ENCODE data around the gene OTOP2.
A peak's percentile ranks its signal among the peaks of the same experiment; 100 is the strongest.
"Not testable (repeated sequence)": the region's sequence is repeated elsewhere in the genome, so short reads cannot be mapped to it uniquely, and the experiment has no call there.

OTOP2 gene

DNA sequence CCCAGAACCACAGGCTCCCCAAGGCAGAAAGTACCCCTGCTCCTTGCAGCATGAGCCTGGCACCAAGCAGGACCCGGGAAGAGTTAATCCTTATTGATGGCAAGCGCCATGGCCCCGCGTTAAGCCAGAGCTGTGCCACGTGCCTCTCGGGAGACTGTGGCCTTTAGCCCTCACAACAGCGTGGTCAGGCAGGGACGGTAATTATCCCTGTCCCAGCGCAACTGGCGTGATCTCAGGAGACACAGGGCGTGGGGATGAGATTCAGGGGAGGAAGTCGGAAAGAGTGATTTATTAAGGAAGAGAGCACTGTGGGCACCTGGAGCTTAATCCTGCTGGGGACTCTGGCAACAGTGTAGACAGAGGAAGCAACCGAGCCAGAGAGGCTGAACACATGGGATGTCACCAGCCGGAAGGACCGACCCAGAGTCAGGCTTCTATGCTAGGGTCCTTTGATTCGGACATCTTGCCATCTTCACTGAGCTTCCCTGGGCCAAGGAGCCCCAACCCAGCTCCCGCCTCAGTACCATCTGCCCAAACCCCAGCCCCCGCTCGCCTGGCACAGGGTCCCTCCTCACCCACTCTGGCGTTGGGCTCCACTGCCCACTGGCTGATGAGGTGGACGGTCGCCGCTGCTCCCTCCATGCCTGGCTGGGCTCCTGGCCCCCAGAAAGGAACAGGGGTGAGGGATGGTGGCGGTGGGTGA lies 28.5 kb downstream of the OTOP2 start:
- DNase-seq (ENCODE audit: low read depth): no peak

DNA sequence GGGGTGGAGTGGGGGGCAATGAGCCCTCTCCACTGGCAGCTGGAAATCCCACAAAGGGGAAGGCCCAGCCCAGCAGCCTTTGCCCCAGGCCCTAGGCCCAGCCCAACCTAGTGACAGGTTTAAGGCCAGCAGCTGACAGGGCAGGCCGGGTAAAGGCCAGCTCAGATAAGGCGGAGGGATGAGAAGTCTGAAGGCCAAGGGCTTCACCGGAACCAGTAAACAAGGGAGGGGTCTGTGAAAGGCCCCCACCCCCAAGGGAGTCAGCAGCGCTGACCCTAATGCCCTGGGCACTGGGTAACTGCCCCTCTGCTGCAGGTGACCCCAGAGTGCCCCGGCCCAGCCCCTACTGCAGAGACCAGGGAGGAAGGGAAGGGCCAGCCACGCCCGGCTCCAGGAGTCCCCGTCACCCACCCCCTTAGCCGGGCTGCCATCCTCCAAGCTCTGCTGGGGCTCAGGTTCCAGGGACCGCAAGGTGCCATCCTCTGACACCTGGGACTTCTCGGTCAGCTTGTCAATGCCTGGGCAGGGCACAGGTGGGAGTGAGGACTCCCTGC lies 29.1 kb downstream of the OTOP2 start:
- no peak for DNase-seq (ENCODE audit: low read depth)

DNA sequence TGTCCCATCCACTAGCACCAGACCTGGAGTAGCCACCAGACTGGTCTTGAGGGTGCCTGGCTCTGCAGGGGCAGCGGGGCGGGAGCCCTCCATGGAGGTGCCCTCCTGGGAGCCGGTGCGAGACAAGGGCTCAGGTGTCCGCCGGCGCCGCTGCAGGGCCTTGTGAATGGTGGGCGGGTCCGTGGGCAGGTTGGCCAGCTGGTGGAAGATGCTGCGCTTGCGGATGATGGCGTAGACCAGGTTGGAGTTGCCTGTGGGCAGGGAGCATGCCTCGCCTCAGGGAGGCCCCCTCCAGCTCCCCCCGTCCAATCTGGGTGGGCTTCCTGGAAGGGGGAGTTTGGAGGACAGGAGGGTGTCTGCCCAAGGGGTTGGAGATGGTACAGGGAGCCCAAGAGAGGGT lies 30.0 kb downstream of the OTOP2 start:
- no peak for DNase-seq (ENCODE audit: low read depth)

DNA sequence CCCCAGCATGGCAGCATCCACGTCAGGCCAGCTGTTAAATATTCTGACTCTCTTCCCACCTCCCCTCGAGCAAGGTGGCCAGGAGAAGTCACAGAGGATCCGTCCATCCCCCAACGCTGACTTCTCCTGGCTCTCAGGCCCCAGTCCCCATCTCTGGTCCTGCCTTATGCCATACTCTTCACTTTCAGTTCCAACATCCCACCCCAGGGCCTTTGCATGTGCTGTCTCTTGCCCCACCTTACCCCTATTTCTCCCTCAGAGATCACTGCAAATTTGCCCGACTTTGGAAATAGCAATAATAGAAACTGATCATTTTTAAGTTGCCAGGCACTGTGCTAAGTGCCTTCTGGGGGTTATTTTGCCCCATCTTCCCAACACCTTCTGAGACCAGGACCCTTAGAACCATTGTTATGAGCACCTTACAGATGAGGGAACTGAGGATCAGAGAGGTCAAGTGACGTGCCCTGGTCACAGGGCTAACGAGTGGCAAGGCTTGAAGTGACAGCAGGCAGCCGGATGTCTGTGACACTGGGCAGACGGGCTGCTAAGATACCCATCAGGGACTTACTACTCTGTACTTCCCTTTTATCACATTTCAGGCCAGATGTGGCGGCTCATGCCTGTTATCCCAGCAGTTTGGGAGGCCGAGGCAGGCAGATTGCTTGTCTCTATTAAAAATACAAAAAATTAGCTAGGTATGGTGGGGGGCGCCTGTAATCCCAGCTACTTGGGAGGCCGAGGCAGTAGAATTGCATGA lies 30.8 kb downstream of the OTOP2 start:
- DNase-seq (ENCODE audit: low read depth): no peak

DNA sequence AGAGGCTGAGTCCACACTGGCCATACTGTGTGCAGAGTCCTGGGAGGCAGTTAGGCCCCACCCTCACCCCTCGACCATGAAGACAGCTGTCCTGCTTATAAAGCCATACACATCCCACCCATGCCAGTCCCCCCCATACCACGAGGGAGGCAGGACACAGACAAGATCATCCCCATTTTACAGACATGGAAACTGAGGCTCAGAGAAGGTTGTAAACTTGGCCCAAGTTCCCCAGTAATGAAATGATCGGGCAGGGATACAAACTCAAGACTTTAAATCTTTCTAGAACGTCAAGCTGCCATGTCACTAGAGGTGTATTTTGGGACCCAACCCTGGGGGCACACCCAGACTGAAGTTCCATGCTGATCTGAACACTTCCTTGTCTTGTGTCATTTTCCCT lies 32.0 kb downstream of the OTOP2 start:
- DNase-seq (ENCODE audit: low read depth): no peak

DNA sequence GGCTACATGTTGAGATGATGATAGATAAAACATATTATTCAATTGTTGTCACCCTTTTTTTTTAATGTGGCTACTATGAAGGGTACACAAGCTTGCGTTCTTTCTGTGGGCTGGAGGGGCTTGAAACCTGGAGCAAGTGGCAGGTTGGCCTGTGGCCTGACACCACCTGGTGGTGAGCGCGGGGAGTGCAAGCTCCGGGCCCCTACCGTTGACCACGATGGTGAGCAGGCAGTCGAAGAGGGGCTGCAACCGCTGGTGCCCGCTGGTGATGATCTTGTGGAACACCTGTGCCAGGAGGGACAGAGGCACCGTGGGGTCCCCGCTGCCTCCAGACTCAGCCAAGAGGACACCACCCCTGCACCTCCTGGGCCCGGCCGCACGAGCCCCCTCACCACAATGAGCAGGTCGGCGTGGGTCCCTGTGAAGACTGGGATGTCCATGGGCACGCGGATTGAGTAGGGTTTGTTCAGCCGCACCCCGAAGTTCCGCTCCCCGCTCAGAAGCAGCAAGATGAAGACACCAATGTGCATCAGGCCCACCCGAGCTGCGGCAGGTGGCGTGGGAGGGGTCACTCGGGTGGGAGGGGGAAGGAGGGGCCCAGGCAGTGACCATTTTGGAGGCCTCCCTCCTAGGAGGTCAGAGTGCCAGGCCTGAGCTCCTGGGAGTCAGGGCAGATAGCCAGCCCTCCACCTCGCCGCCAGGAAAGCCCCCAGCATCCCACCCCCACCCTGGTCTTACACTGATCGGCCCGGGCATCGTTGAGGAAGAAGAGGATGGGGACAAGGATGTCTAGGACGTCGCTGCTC lies 34.1 kb downstream of the OTOP2 start:
- peak; percentile 69 for DNase-seq (ENCODE audit: low read depth)

DNA sequence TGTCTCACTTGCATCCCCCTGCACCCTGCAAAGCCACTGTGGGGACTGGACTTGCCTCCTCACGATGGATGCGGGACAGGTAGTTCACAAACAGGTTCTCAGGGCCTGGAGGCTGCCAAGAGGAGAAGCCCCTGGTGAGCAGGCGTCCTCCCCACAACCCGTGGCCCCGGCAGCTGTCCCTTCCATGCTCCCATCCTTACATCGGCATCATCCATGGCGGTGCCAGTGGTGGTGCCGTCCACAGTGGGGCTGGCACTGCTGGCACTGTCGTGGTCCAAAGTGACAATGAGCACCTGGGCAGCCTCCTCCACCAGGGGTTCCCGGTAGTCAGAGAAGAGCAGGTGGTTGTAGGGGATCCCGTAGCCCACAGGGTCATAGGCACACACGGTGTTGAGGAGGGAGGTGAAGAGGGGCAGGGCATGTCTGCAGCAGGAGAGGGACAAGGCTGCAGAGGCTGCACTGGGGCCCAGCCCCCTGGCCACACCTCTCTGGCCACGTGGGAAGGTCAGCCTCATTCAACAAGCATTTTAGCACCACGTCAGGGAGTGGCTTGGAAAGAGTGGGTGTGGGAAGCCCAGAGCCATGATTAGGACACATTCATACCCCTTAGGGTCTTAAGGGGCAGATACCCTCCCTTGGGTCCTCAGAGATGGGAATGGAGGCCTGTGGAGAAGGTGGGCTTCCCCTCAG lies 35.9 kb downstream of the OTOP2 start:
- peak; percentile 57 for DNase-seq (ENCODE audit: low read depth)

DNA sequence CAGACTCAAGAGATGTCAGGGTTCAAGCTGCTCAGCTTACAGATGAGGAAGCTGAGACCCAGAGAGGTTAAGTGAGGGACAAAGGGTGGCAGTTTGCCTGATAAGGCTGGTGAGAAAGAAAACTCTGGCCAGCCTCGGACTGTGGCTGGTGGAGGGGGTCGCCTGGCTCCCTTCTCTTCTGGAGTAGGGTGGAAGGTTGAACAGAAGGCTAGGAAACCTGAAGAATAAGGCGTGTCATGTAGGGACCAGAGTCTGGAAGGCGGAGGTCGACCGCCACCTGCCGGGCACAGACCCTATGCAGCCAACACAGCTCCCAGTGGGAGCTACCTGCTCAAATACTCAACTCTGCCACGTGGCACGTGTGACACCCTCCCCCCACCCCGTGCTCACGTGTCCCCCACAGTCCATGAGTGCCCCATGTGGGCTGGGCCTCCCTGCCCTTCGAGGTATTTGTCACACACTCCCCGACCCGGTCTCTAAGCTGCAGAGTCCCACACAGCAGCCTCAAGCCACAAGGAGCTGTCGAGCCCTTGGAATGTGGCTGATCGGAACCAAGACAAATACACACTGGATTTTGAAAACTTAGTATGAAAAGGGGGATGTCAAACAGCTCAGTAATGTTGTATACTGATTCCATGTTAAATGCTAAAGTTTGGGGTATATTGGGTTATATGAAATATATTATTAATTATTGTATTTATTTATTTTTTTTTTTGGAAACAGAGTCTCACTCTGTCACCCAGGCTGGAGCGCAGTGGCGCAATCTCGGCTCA lies 36.7 kb downstream of the OTOP2 start:
- peak; percentile 57 for DNase-seq (ENCODE audit: low read depth)

DNA sequence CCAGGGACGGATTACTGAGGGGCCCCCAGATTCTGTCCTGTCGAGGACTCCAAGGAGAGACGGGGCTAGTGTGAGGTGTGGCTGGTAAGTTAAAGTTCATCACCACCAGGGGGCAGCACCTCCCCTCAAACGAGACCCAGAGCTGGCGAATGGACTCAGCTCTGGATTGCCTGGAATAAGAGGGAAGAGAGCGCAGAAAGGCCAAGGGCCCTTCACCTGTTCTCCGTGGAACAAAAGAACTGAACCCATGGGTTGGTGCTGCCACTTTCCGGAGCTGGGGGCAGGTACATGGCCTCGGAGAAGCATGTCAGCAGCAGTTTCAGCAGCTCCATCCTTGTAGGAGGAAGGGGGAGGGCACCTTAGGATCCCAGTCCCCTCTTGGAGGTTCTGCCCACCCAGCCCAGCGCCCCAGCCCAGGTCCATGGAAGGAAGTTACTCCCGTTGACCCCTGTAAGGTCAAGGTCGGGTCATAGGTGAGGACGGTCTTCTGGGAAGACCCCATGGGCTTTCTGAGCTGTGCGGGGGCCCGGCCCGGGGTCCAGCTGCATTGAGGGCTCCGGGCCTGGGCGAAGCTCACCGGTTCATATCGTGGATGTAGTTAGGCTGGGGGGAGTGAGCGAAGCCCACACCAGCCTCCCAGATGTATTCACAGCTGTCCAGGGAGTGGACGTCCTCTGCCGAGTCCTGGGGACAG lies 37.7 kb downstream of the OTOP2 start:
- peak; percentile 92 for DNase-seq (ENCODE audit: low read depth)

DNA sequence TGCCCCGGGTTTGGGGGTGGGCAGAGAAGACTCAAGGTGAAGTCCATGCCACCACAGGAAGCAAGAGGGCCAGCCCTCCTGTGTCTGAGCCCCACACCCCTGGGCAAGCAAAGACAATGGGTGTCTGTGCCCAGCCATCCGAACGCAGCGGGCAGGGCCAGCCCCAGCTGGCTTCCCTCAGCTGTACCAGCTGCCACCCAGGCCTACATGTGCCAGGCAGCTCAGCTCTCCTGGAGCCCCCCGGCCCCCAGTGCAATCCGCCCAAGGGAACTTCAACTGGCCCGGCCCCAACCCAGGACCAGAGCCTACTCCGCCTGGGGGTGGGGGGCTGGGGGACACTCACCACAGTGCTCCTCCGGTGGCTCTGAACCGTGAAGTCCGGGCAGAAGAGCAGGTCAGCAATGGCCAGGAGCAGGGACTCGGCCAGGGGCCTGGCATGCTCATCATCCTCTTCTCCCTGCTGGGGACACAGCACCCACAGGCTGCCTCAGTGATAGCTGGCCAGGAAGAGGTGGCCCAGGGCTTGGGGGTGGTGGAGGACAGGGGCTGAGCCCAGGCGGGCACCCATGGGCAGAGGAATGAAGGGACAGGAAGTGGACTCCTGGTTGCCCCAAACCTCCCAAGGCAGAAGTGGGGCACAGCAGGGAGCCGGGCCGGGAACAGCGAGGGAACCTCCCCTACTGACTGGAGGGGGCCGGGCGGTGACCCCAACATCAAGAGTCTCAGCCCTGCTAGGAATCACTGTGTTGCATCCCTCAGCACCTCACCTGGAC lies 38.7 kb downstream of the OTOP2 start:
- DNase-seq (ENCODE audit: low read depth): no peak

DNA sequence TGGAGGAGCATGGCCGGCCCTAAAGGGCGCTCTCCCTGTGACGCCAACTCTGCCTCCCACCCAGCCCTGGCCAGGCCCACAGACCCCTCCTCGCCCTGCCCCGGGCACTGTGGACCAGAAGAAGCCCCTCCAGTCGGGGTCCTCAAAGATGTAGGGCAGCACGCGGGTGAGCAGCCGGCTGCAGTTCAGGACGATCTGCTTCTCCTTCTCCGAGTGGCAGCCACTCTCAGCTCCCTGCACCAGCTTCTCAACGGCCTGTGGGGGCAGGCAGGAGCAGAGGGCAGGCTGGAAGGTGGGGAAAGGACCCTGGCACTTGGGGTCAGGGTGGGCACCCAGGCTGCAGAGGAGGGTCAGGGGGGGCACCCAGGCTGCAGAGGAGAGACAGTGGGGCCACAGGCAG lies 39.6 kb downstream of the OTOP2 start:
- DNase-seq (ENCODE audit: low read depth): no peak

DNA sequence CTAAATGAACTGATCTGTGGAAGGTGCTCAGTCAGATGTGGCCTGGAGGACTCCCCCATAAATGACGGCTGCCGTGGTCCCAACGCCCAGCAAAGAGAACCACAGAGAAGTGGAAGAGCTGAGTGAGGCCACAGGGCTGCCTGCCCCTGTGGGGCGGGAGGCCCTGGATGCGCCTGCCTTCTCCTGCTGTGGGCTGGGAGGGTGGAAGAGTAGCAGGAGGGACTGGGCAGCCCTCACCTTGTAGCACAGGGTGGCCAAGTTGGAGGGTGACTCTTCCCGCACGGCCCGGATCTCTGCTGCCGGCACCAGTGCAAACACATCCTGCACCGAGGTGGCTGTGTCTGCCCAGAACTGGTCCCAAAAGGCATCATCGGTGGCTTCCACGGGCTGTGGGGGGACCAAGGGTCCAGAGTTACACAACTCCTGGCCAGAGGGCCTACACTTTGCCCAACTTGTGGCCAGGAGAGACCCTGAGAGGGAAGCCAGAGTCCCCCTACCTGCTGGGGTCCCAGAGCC lies 40.2 kb downstream of the OTOP2 start:
- DNase-seq (ENCODE audit: low read depth): no peak

DNA sequence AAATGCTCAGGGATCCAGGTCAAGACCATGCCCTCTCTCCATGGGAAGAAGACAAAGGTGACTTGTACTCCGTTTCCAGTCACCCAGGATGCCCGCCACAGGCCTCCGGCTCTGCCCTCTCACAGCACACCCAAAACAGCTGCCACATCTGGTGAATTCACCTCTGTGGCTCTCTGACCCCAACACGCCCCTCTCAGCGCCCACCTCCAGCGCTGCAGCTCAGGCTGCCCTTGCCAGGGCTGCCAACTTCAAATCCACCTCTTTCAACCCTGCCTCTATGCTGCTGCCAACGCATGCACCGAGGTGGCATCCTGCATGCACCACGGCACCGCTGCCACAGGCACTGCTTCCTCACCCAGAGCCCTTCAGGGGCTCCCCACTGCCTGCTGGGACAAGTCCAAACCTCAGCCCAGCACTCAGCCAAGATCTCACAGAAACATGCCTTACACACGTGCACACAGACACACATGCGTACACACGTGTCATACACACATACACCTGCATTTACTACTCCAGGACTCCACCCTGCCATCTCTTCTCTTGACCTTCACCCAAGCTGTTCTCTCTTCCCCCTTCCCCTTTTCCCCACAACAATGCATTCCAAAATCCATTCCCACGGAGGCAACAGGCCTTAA lies 41.0 kb downstream of the OTOP2 start:
- no peak for DNase-seq (ENCODE audit: low read depth)

DNA sequence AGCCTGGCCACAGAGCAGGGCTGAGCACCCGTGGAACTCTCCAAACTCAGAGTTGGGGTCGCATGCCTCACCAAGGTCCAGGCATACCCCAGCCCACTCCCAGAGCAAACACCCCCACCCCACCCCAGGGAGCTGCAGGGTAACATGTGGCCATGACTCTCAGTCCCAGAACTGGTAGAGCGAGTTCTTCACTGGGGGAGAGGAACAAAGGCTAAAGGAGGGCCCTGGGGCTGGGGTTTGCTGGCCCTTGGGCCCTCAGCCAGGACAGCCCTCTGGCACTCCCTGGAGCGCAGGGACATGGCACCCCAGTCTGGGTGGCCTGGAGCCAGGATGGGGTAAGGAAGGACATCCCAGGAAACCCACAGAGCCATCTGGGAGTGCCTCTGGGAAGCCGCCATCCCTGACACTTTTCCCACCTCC lies 44.3 kb downstream of the OTOP2 start:
- no peak for DNase-seq (ENCODE audit: low read depth)

DNA sequence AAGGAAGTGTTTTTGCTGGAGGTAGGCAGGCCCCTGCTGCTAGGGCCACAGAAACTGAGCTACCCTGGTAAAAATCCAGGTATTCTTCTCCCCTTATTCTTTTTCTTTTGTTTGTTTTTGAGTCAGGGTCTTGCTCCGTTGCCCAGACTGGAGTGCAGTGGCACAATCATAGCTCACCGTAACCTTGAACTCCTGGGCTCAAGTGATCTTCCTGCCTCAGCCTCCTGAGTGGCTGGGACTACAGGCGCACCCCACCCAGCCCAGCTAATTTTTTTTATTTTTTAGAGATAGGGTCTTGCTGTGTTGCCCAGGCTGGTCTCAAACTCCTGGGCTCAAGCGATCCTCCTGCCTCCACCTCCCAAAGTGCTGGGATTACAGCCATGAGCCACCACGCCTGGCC lies 45.4 kb downstream of the OTOP2 start:
- DNase-seq (ENCODE audit: low read depth): not testable (repeated sequence)

DNA sequence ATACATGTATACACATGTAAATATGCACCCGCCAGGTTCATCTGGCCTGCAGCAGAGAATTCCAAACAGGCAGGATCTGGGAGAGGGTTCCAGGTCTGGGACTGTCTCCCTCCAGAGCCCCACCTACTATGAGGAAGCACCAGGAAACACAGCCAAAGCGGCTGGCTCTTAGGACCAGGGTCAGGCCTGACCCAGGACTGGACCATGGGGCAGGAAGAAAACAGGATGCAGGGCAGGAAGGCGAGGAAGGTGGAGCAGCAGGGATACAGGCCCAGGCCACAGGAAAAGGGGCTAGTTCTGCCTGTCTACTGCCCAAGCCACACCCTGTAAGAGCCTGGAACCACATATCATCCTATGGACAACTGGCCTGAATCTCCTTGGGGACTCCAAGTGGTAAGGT lies 46.3 kb downstream of the OTOP2 start:
- DNase-seq (ENCODE audit: low read depth): no peak

DNA sequence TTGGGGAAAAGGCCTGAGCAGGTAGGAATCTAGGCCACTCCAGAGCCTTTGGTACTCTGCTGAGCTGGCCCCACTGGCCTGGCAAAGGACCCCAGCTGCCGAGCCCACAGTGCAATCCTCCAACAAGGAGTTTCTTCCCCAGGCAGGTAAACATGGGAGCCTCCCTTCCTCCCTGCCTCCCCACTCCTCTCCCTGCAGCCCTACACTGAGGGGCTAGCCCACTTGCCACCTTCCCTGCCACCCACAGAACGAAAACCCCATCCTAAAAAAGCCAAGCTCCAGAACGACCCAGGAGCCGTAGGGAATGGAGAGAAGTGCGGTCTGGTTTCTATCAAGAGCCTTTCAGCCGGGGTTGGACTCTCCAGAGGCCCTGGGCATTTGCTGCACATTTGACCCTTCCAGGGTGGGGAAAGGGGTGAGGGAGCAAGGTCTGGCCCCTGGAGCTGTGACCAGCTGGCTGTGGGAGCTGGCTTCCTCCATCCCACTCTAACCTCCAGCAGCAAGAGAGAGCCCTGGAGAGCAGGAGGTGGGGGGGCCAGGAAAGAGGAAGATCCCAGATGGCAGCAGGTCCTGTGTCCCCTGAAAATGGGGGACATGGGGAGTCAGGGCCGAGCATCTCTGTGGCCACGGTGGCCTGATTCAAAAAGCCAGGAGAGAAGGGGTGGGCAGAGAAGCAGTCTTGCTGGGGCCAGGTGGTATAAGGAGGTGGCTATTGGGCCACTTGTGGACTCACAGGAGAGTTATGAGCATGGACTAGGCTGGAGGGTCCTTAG lies 47.2 kb downstream of the OTOP2 start:
- DNase-seq (ENCODE audit: low read depth): no peak

DNA sequence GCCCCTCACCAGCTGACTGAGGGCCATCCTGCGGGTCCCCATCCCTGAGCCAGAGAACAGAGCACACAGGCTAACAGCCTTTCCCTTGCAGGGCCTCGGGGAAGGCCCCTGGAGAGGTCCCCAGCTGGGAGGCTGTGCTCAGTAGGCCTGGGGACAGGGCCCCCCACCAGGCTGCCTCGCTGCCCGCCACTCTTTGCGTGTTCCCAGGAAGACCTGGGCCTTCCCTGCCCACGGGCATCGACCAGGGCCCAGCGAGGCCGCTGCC lies 47.7 kb downstream of the OTOP2 start:
- no peak for DNase-seq (ENCODE audit: low read depth)
